Measurements from ENCODE around the gene ANKRD23. TPM values are rescaled to one million over a fixed set of nuclear protein-coding genes. Genes with fewer than 3 reads are reported as not detected.

Gene ANKRD23
- total and polyA plus RNA-seq, 10 donors: 2.4 to 19.8 (median 5.9) TPM

DNA sequence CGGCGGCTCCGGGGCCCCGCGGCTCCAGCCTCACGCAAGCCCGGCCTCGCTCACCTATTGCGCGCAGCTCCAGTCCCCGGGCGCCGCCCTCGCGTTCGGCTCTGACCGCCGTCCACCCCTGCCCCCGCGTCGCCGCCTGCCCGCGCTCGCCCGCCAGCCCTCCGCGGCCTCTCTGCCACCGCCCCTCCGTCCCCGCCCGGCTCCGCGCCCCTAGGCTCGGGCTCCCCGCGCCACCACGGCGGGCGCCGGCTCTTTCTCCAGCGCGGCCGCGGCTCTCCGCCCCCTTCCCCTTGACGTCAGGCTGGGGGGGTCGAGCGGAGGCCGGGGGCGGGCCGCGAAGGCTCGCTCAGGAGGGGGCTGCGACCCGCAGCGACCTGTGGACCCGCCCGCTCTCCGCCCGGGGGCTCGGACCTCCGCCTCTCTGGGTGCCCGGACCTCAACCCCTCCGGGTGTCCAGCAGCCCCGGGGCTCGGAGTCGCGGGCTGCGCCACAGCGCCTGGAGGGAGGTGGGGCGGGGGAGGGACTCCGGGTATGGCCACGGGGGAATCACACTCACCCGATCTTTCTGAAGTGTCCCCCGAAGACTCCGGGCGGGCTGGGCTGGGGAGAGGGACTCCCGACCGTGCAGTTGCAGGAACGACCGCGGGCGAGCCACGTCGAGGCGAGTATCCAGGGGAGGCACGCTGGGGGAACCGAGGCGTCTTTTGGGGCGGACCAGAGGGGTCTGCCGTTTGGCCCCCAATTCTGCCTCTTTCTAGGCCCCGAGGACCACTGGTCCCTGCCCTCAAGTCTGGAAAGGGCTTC lies 26.2 kb upstream of the ANKRD23 start, which contains the start of gene SEMA4C:
TSS of gene SEMA4C (minus strand) at position 259 of the 804 bp plus-strand sequence. CDS start 2,194 bp downstream, outside the sequence.
- TF ChIP-seq, protein P1, sequence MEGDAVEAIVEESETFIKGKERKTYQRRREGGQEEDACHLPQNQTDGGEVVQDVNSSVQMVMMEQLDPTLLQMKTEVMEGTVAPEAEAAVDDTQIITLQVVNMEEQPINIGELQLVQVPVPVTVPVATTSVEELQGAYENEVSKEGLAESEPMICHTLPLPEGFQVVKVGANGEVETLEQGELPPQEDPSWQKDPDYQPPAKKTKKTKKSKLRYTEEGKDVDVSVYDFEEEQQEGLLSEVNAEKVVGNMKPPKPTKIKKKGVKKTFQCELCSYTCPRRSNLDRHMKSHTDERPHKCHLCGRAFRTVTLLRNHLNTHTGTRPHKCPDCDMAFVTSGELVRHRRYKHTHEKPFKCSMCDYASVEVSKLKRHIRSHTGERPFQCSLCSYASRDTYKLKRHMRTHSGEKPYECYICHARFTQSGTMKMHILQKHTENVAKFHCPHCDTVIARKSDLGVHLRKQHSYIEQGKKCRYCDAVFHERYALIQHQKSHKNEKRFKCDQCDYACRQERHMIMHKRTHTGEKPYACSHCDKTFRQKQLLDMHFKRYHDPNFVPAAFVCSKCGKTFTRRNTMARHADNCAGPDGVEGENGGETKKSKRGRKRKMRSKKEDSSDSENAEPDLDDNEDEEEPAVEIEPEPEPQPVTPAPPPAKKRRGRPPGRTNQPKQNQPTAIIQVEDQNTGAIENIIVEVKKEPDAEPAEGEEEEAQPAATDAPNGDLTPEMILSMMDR (IDR thresholded peaks at IDR 0.05 in 8 of 11, conservative IDR thresholded peaks at IDR 0.05 in 3 of 11): no peak
- peak in 1 of 3 donors; percentile 32 for TF ChIP-seq POLR2A (IDR thresholded peaks at IDR 0.05)
- peak; percentile 80 to 87 (median 86) for TF ChIP-seq POLR2AphosphoS5 (IDR thresholded peaks at IDR 0.05)
- Histone ChIP-seq H3K27me3 (replicated peaks in 1 of 7) (peaks cover 0 to 64% (median 17%) of the 10 kb centered on the region in 7 donors), H3K9me3 (no peaks in the 10 kb centered on the region), H3K4me3 (peak within 1 kb of the TSS; percentile 55 to 94 (median 83)), H3K4me1 (peaks cover 14 to 100% (median 84%) of the 10 kb centered on the region in 6 donors), H3K36me3 (peaks cover 0 to 27% (median 11%) of the 10 kb centered on the region in 6 donors), H3K27ac (peak within 1 kb of the TSS; percentile 89 to 98 (median 95))
- 0 to 2% (median 2%) methylated on average over 33 to 93 of the region's 93 CpGs for WGBS, 5 donors
- peak; percentile 90 for DNase-seq
- intact Hi-C loops (cut with DNase I; ENCODE audit: low total_unique reads): no loop called here

DNA sequence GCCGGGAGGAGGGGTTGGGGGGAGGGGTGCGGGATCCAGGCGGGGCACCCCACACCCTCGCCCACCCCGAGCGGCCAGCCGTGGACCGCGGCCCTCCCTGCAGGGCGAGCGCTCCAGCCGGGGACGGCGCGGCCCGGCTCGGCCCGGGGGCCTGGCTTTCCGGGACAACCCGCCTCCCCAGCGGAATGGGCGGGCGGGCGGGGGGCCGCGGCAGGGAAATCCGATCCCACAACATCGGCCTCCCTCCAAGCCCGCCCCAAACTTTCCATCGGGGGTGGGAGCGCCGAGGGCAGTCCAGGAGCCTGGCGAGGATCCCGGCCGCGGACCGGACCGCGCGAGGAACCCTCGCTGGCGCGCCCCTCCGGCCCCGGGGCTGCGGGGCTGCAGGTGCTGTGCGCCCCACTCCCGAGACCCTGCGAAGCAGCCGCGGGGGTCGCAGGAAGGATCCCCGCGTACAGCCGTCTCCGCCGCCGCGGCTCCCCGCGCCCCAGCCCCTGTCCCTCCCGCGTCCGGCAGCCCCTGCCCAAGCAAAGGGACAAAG lies 25.5 kb upstream of the ANKRD23 start:
- peak; percentile 85 for DNase-seq

DNA sequence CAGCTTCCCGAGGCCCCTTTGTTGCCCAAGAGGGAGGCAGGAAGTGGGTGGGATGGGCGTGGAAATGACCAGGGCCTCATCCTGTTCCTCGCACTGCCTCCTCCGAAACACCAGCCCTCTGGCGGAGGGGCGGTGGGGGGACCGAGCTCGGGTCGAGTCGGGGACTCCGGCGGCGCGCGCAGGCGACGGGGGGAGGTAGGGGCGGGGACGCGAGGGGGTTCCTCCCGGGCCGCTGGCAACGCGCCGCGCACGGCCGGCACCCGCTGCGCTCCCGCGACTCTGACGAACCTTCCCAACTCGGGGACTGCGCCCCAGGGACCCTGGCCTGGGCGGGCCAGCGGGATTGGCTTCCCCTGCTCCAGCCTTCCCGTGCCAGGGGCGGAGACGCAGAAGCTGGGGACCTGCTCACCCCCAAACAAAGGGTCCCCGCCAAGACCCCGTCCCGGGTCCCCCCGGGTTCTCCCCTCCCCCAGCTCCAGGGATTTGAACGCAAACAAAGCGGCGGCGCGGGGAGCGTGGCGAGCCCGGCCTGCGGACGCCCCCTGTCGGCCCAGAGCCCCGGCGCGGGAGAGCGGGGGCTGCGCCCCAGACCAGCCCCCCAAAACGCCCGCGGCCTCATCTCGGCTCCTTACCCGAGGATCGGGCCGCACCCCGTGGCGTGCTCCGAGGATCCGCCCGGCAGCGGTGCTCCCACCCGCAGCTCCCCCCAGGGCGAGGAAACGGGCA lies 24.9 kb upstream of the ANKRD23 start:
- Histone ChIP-seq H3K4me3 (peak overlapping the region; percentile 55 to 94 (median 83)), H3K27ac (peak overlapping the region; percentile 89 to 98 (median 95)), H3K36me3 (peaks cover 0 to 40% (median 24%) of the 10 kb centered on the region in 6 donors), H3K4me1 (peaks cover 13 to 100% (median 84%) of the 10 kb centered on the region in 6 donors), H3K9me3 (no peaks in the 10 kb centered on the region), H3K27me3 (replicated peaks in 1 of 7) (peaks cover 0 to 64% (median 17%) of the 10 kb centered on the region in 7 donors)
- intact Hi-C loops (cut with DNase I; ENCODE audit: low total_unique reads): no loop called here
- peak; percentile 92 for DNase-seq
- TF ChIP-seq POLR2A (IDR thresholded peaks at IDR 0.05) (peak in 1 of 3 donors; percentile 32), POLR2AphosphoS5 (IDR thresholded peaks at IDR 0.05) (peak; percentile 82 to 85 (median 82))
- TF ChIP-seq, protein P1 (IDR thresholded peaks at IDR 0.05 in 8 of 11, conservative IDR thresholded peaks at IDR 0.05 in 3 of 11): peak; percentile 14 to 73 (median 51)
- WGBS, 5 donors: 0 to 1% (median 0%) methylated on average over 2 to 76 of the region's 76 CpGs

More for the DNA sequence above, 25.5 kb upstream of the ANKRD23 start:
- H3K27ac ChIP-seq: peak overlapping the region; percentile 89 to 98 (median 95)
- TF ChIP-seq, protein P1 (IDR thresholded peaks at IDR 0.05 in 8 of 11, conservative IDR thresholded peaks at IDR 0.05 in 3 of 11): peak in 4 of 11 experiments; percentile 7 to 46 (median 23)
- peak in 2 of 3 donors; percentile 6 to 25 for TF ChIP-seq POLR2AphosphoS5 (IDR thresholded peaks at IDR 0.05)
- no peak for TF ChIP-seq POLR2A (IDR thresholded peaks at IDR 0.05)
- H3K4me1 ChIP-seq: peaks cover 13 to 100% (median 84%) of the 10 kb centered on the region in 6 donors
- intact Hi-C loops (cut with DNase I; ENCODE audit: low total_unique reads): no loop called here
- H3K27me3 ChIP-seq (replicated peaks in 1 of 7): peaks cover 0 to 64% (median 17%) of the 10 kb centered on the region in 7 donors
- WGBS, 5 donors: 0 to 2% (median 1%) methylated on average over 8 to 64 of the region's 64 CpGs; no CpG with 5 or more reads in 1 of the 5 donors
- no peaks in the 10 kb centered on the region for H3K9me3 ChIP-seq
- H3K36me3 ChIP-seq: peaks cover 0 to 34% (median 18%) of the 10 kb centered on the region in 6 donors
- H3K4me3 ChIP-seq: peak overlapping the region; percentile 55 to 94 (median 83)
